ENCODE results near the gene OBSCN. TPM values are rescaled to one million over a fixed set of nuclear protein-coding genes. Genes with fewer than 3 reads are reported as not detected.
A peak's percentile ranks its signal among the peaks of the same experiment; 100 is the strongest.

The OBSCN gene
- total RNA-seq, 1 experiment from 2014 or later = 33.3 TPM

DNA sequence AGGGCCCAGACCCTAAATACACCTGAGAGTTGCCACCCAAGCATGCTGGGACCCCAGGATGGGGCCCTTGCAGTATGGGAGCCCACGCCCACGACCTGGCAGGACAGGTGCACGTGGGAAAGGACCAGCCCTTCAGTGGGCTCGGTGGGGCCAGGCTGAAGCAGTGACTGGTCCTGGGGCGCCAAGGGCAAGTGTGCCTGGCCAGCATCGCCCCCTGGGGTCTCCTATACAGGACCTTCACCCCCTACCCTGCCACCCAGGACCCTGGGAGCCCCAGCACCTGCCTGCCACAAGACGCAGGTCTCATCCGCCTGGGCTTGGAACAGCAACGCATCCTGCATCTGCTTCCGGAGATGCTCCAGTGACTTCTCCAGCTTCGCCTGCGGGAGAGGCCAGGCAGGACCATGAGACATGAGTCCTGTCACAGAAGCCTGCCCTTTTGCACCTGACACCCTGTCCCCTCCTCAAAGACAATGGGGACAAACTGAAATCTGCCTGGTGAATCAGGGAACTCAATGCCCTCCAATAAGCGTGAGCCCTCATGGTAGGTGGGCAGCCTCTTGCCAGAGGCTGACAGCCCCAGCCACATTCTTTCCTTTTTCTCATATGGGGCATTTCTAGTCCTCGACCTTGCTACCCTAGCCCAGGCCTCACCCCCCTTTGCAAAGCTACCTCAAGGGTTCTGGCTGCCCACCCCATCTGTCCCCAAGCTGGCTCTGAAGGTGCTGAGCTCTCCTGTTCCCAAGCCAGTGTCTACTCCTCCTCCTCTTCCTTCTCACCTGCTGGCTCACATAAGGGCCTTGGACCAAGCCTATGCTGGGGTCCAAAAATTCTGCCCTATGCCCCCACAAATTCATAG lies 194.2 kb downstream of the OBSCN start:
- H3K9ac ChIP-seq (ENCODE audit: extremely low read depth, insufficient read length, low read length) = no peak overlapping the region
- H3K9me3 ChIP-seq (ENCODE audit: control insufficient read depth, low read depth, low read length) = no peaks in the 10 kb centered on the region
- H3K27ac Mint-ChIP-seq = peak overlapping the region in 1 of 3 experiments; percentile 52; a peak in 1 of 7 replicates
- H3K27me3 ChIP-seq (ENCODE audit: insufficient read depth, low read length) = no peaks in the 10 kb centered on the region
- H3K79me2 ChIP-seq (ENCODE audit: insufficient read depth, low read length) = peaks cover 23% of the 10 kb centered on the region
- H3K23ac ChIP-seq (ENCODE audit: insufficient read length, low read depth, low read length) = no peak overlapping the region
- no peak overlapping the region for H2AK5ac ChIP-seq (ENCODE audit: insufficient read length, low read length)
- H4K20me1 ChIP-seq (ENCODE audit: control insufficient read depth, insufficient read depth, insufficient read length) = peaks cover 2% of the 10 kb centered on the region
- H2BK20ac ChIP-seq (ENCODE audit: low read depth, low read length, poor library complexity, severe bottlenecking) = no peak overlapping the region
- no peak overlapping the region for H3K4ac ChIP-seq (ENCODE audit: low read depth, low read length)
- H3T11ph ChIP-seq (ENCODE audit: low read length) = no peak overlapping the region
- H2BK15ac ChIP-seq (ENCODE audit: low read depth, low read length) = no peak overlapping the region
- no peaks in the 10 kb centered on the region for H3K9me3 Mint-ChIP-seq
- H3K27me3 Mint-ChIP-seq (ENCODE audit: low read depth) = no peaks in the 10 kb centered on the region
- H4K91ac ChIP-seq (ENCODE audit: insufficient read length, low read depth, low read length) = no peak overlapping the region
- H3K4me3 Mint-ChIP-seq = peak overlapping the region in 1 of 2 experiments; percentile 32; a peak in 1 of 5 replicates
- no CpG with 5 or more reads among the region's 14 CpGs for WGBS (ENCODE audit: extremely low coverage, insufficient read length, low lambda C conversion rate)
- H3K79me1 ChIP-seq (ENCODE audit: insufficient read depth, low read depth, low read length, poor library complexity, severe bottlenecking) = peaks cover 16% of the 10 kb centered on the region
- DNase-seq = peak; percentile 13
- no peak overlapping the region for H2BK12ac ChIP-seq (ENCODE audit: insufficient read length, low read depth, low read length)
- H3K56ac ChIP-seq (ENCODE audit: insufficient read length, low read depth, low read length) = no peak overlapping the region
- no peak overlapping the region for H2BK120ac ChIP-seq (ENCODE audit: low read depth, low read length, poor library complexity, severe bottlenecking)
- H4K8ac ChIP-seq (replicated peaks; ENCODE audit: insufficient read length, low read depth, low read length) = no peak overlapping the region
- H3K23me2 ChIP-seq (ENCODE audit: insufficient read length, low read depth, low read length, poor library complexity, severe bottlenecking) = peaks cover 8% of the 10 kb centered on the region
- 0 out of 2 replicates have a peak, but pooled peaks cover 5% of the 10 kb centered on the region for H3K4me1 ChIP-seq (ENCODE audit: insufficient read depth, low read length)
- no peak overlapping the region for H3K27ac ChIP-seq (ENCODE audit: insufficient read length, low read depth, low read length)
- peaks cover 10 to 19% of the 10 kb centered on the region in 2 experiments for H3K4me1 Mint-ChIP-seq
- no peak overlapping the region for H2BK5ac ChIP-seq (ENCODE audit: insufficient read length, low read length)
- H4K5ac ChIP-seq (ENCODE audit: insufficient read length, low read depth, low read length) = no peak overlapping the region
- no peak overlapping the region for H2AFZ ChIP-seq (ENCODE audit: low read length)
- TF ChIP-seq, protein P1, sequence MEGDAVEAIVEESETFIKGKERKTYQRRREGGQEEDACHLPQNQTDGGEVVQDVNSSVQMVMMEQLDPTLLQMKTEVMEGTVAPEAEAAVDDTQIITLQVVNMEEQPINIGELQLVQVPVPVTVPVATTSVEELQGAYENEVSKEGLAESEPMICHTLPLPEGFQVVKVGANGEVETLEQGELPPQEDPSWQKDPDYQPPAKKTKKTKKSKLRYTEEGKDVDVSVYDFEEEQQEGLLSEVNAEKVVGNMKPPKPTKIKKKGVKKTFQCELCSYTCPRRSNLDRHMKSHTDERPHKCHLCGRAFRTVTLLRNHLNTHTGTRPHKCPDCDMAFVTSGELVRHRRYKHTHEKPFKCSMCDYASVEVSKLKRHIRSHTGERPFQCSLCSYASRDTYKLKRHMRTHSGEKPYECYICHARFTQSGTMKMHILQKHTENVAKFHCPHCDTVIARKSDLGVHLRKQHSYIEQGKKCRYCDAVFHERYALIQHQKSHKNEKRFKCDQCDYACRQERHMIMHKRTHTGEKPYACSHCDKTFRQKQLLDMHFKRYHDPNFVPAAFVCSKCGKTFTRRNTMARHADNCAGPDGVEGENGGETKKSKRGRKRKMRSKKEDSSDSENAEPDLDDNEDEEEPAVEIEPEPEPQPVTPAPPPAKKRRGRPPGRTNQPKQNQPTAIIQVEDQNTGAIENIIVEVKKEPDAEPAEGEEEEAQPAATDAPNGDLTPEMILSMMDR (conservative IDR thresholded peaks at IDR 0.05) = no peak
- no peak overlapping the region for H3K4me2 ChIP-seq (ENCODE audit: insufficient read depth, insufficient read length, low read length)
- H3K18ac ChIP-seq (ENCODE audit: insufficient read length, low read depth, low read length) = no peak overlapping the region
- H3K14ac ChIP-seq (ENCODE audit: insufficient read depth, low read length) = no peak overlapping the region
- H3K36me3 Mint-ChIP-seq (ENCODE audit: insufficient read depth in 1 of 3, low read depth in 3 of 3) = peaks cover 42 to 62% (median 61%) of the 10 kb centered on the region in 3 experiments

Measured in H9 (cell line).